NB4 (cell line): ENCODE measurements around the gene PLCB3.

Experiments used
- DNase-seq: peaks from one replicate; pipeline ENCODE4 v3.0.0; 2010; ENCODE audit warnings: low read depth
- H3K4me3 ChIP-seq: one replicate; pipeline ENCODE4 v1.5.1; 2011; ENCODE audit warnings: mild to moderate bottlenecking, low read depth, low read length, moderate library complexity
- MYC ChIP-seq: IDR thresholded peaks from 2 replicates; pipeline ENCODE4 v1.6.1; 2011; ENCODE audit warnings: low read depth, low read length
- POLR2A ChIP-seq: IDR thresholded peaks from 2 replicates; pipeline ENCODE4 v1.6.1; 2011; ENCODE audit warnings: mild to moderate bottlenecking; ENCODE audit not compliant: insufficient read length; ENCODE audit errors: extremely low read depth
- TF ChIP-seq, protein P1 (sequence below): IDR thresholded peaks from one replicate; pipeline ENCODE4 v1.5.1; 2012; ENCODE audit warnings: low read depth, low read length
- TF ChIP-seq, protein P2 (sequence below): IDR thresholded peaks from 2 replicates; pipeline ENCODE4 v1.6.1; 2011; ENCODE audit warnings: low read depth, low read length

Gene PLCB3

DNA sequence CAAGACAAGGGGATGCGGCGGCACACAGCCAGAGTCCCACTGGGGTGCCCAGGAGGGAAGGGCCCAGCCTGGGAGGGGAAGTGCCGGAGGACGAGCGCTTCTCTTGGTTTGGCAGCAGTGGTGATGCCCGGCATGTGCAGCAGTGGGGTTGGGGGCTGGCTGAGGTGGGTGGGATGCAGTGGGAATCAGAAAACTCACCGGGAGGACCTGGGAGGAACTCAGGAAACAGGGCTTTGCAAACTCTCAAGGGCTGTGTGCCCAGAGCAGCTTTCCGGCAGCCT lies 41.8 kb upstream of the PLCB3 start:
- no peak overlapping the region for H3K4me3 ChIP-seq
- TF ChIP-seq, protein P1, sequence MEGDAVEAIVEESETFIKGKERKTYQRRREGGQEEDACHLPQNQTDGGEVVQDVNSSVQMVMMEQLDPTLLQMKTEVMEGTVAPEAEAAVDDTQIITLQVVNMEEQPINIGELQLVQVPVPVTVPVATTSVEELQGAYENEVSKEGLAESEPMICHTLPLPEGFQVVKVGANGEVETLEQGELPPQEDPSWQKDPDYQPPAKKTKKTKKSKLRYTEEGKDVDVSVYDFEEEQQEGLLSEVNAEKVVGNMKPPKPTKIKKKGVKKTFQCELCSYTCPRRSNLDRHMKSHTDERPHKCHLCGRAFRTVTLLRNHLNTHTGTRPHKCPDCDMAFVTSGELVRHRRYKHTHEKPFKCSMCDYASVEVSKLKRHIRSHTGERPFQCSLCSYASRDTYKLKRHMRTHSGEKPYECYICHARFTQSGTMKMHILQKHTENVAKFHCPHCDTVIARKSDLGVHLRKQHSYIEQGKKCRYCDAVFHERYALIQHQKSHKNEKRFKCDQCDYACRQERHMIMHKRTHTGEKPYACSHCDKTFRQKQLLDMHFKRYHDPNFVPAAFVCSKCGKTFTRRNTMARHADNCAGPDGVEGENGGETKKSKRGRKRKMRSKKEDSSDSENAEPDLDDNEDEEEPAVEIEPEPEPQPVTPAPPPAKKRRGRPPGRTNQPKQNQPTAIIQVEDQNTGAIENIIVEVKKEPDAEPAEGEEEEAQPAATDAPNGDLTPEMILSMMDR, result no peak
- TF ChIP-seq, protein P2, sequence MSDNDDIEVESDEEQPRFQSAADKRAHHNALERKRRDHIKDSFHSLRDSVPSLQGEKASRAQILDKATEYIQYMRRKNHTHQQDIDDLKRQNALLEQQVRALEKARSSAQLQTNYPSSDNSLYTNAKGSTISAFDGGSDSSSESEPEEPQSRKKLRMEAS, result no peak
- no peak for TF ChIP-seq POLR2A
- no peak for TF ChIP-seq MYC
- DNase-seq, result no peak

DNA sequence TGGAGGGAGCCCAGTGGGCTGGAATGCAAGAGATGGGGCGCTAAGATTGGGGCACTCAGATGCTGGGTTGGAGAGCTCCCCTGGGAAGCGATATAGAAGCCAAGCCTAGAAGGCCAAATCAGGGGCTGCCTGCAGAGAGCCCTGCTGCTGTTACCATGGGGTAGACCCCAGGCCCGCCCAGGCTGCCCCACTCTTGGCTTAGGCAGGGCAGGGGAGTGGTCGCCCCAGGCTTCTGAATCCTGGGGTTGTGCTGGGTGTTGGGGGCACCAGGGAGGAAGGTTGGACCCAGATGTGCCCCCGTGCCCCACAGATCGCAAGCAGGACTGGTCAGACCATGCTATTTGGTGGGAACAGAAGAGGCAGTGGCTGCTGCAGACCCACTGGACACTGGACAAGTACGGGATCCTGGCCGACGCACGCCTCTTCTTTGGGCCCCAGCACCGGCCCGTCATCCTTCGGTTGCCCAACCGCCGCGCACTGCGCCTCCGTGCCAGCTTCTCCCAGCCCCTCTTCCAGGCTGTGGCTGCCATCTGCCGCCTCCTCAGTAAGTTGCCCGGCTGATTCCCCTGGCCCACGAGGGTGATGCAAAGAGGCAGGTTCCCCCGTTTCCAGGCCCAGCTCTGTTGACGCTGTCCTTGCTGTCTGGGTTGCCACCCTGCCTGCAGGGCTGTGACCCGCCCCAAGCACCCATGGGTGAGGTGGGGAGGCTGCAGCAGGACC lies 40.9 kb upstream of the PLCB3 start:
- DNase-seq, result no peak
- TF ChIP-seq, protein P1, result no peak
- TF ChIP-seq MYC, result no peak
- TF ChIP-seq POLR2A, result no peak
- TF ChIP-seq, protein P2, result no peak

DNA sequence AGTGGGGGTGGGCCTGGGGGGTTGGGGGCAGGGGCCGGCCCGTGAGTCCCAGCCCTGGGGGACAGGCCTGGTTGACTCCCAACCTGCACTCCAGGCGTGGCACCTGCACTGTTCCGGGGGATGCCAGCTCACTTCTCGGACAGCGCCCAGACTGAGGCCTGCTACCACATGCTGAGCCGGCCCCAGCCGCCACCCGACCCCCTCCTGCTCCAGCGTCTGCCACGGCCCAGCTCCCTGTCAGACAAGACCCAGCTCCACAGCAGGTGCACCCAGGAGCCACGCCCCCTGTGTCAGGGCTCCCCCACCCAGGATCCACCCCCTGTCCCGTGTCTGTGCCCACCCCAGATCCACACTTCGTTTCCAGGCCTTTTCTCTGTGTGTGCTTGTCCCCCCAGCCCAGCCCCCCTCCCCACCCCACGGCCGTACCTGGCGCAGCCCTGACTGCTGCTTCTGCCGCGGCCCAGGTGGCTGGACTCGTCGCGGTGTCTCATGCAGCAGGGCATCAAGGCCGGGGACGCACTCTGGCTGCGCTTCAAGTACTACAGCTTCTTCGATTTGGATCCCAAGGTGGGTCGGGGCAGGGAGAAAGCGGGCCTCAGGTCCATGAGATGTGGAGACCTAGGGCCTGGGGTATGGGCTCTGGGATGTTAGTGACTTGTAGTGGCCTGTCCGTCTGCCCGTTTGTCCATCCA lies 40.0 kb upstream of the PLCB3 start:
- no peak for DNase-seq
- TF ChIP-seq, protein P2, result no peak
- TF ChIP-seq, protein P1, result no peak
- no peak overlapping the region for H3K4me3 ChIP-seq

More for the DNA sequence above, 40.9 kb upstream of the PLCB3 start:
- H3K4me3 ChIP-seq, result no peak overlapping the region

DNA sequence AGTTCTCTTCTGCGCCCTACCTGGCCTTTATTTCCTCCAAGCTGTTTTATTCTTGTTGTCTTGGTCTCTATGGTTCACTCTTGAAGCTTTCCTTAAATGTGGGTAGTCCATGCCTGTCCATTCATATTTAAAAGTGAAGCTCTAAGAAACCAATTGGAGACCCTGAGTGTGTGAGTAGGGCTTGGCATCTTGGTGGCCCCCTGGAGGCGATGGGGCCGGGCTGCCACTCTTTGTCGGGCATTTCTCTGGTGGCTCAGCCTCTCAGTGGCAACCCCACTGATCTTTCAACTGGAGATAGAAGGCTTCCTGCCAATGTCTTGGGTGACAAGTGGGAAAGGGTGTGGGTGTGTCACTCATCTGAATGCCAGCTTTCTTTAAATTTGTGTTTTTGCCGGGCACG lies 34.5 kb upstream of the PLCB3 start:
- DNase-seq, result no peak
- no peak overlapping the region for H3K4me3 ChIP-seq
- TF ChIP-seq POLR2A, result no peak
- TF ChIP-seq, protein P1, result no peak
- no peak for TF ChIP-seq MYC
- TF ChIP-seq, protein P2, result no peak

DNA sequence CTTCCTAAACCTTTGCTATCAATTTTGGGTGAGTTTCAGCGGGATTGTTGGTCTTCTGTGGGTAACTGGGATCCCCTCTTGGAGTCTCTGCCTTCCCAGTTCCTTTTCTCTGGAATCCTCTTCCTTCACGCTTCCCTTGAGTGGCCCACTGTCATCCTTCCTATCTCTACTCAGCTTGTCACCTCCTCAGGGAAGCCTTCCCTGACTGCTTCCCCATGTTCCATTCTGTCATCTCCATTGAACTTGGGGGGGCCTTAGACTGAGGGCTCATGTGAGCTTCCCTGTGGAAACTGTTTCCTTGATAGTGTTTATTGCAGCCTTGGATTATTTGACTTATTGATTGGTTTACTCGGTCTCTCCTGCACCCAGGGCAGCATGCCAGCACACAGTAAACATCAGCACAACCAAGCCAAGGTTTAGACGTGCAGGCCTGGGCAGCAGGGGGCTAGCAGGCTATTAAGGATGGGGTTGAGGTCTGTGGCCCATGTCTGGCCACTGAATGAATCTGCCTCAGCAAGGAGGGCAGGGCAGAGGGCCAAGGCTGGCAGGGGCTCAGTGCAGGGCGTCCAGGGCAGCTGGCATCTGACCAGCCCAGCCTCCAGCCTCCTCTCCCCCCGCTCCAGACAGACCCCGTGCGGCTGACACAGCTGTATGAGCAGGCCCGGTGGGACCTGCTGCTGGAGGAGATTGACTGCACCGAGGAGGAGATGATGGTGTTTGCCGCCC lies 32.5 kb upstream of the PLCB3 start:
- no peak for DNase-seq
- H3K4me3 ChIP-seq, result no peak overlapping the region
- TF ChIP-seq MYC (no peak), POLR2A (no peak)
- TF ChIP-seq, protein P1, result no peak
- TF ChIP-seq, protein P2, result no peak
